Activated CD8-positive, alpha-beta memory T cell treated with anti-CD3 and anti-CD28 coated beads, Interleukin-2, amount 50 U/mL, for 24 hours (primary cell): Measurements from ENCODE around the gene RAD23A.

Experiments used
- DNase-seq: peaks from one replicate; pipeline ENCODE4 v3.0.0-alpha.2; 2020; ENCODE audit errors: extremely low read depth

RAD23A gene

DNA sequence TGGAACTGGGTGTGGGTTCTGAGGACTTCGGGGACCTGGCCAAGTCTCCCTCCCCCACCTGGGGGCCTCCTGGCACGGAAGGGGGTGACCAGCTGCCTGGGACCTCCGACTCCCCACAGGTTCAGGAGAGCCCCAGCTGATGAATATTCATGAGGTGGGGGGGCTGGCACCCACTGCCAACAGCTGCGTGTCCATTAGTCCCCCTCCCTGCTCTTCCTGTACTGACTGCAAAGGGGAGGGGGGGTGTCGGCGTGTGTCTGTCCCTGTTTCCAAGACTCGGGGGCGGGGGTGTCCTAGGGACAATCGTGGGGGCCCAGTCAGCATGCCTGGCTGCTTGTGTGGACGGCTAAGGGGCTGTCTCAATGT is 39.0 kb downstream of the RAD23A start:
- DNase-seq: no peak

DNA sequence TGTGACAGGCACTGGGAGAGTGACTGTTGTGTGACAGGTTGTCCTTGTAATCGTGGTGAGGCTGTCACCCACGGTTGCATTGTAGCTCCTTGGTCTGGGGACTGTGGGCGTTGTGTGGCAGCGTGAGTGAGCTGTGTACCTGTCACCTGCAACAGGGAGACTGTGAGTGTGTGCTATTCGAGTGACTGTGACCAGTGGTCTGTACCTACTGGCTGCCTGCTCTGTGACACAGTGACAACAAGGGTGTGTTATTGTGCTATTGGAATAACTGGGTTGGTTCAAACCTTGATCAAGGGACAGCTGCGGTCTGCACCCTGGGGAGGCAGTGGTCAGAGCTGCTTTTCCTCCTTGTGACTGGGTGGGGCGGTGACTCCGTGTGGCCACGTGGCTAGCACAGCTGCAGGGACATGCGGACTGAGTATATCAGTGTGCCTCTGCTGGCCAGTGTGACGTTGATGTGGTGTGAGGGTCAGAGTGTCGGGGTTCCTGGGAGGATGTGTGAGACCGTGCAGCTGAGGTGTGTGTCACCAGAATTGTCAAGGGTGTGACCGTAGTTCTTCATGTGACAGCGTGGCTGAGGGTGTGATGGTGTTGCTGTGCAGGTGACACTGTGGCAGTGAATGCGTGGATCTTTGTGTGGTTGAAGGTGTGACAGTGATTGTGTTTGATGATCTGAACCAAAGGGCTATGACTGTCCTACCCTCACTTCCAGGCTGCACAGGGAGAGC is 39.6 kb downstream of the RAD23A start:
- no peak for DNase-seq

DNA sequence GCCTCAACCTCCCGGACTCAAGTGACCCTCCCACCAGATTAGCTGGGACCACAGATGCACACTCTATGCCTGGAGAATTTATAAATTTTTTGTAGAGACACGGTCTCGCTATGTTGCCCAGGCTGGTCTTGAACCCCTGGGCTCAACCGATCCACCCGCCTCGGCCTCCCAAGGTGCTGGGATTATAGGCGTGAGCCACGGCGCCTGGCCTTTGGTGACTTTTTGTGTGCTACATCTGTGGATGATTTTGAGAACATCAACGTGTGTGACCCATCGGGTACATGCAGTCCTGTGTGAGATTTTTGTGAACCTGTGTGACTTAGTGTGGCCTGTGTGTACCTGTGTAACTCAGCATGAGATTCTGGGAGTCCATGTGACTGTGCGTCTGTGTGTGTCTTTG is 41.1 kb downstream of the RAD23A start:
- no peak for DNase-seq

DNA sequence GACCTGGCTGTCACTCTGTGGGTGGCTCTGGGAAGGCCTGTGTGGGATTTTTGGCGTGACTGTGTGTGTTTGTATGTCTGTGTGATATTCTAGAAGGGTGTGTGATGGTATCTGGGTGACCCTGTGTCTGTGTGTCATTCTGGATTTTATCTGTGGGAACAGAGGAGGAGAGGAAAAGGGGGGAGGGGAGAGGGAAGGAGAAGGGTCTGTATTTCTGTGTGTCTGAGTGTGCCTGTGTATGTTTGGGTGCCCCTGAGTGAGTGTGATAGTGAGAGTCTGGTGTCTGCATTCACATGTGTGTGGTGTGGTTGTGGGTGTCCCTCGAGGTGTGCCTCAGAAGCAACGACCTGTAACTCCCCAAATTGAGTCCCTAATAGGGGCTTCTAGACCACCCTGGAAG is 41.5 kb downstream of the RAD23A start:
- DNase-seq: no peak

DNA sequence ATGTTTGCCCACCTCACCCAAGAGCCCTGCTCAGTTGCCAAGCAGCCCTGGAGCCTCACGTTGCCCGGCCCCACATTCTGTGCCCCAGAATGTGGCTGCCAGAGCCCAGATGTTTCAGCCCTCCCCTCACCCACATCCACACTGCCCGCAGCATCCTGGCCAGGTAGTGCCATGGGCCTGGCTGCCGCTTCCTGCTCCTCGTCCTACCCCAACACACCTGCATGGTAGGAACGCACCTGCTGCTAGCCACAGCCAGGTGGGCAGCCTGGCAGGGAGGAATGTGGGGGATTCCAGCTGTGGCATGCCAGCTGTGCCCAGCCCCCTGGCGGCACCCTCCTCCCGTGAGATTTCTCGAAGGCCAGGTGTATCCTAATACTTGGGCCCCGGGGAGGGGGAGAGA is 42.1 kb downstream of the RAD23A start:
- DNase-seq: no peak

DNA sequence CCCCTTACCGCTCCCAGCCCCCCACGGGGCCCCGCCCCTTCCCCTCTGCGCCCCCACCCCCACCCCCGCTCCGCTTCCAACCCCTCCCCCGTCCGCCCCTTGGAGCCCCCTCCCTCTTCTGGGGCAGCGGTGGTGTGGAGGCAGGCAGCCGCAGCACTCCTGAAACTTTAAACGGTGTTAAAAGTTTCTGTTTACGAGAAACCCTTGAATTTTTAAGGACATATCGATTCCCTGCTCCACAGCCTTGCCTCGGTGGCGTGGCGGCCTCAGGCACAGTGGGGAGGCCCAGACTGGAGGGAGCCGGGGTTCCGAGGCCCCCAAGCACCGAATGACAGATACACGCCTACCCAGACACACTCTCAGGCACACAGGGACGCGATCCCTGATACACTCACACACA is 44.8 kb downstream of the RAD23A start:
- DNase-seq: no peak

DNA sequence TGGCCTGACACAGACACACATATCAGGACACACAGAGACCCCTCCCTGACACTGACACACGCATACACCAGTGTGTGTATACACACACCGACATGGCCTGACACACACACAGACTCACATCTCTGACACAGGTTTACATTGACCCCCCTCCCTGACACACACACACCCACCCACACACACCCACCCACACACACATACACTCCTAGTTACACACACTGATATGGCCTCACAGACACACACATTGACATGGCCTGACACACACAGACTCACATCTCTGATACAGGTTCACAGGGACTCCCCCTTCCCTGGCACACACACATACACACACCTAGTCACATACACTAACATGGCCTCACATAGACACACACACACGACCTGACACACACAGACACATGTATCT is 45.2 kb downstream of the RAD23A start:
- no peak for DNase-seq

DNA sequence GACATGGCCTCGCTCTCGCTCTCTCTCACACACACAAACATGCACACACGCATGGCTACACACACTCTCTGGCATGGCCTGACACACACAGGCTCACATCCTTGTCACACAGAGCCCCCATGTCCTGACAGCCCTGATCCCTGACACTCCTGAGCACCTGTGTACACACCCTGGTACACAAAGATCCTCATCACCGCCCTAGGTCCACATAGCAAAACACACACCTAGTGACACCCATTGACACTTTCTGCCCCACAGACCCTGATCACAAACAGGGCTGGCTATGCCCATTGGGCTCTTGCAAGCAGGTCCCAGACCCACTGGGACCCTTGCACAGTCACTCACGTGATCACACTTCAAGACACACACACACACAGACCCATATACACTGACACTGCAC is 45.6 kb downstream of the RAD23A start:
- DNase-seq: no peak

DNA sequence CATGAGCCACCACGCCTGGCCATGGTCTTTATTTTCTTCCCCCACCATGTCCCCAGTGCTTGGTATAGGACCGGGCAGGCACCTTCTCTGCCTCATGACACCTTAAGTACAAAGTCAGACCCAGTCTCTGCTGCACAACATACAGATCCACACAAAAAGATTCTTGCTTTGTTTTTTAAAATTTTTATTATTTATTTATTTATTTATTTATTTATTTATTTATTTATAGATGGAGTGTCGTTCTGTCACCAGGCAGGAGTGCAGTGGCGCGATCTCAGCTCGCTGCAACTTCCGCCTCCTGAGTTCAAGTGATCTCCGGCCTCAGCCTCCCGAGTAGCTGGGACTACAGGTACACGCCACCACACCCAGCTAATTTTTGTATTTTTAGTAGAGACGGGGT is 47.1 kb downstream of the RAD23A start:
- DNase-seq: no peak

DNA sequence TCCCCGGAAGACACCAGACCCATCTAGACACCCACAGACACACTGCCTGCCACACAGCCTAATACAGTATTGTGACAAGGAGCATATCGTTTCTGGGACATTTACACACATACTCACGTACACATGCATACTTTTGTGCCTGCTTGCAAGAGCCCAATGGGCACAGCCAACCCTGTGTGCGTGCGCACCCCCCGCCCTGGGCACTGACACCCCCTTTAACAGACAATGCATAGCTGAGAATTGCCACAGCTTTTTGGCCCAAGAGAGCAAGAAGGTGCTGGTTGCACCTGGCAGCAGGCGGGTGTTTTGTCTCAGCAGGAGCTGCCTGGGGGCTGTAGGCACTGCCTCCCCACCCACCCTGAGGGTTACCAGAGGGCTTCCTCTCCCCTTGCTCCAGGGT is 47.9 kb downstream of the RAD23A start:
- DNase-seq: no peak

DNA sequence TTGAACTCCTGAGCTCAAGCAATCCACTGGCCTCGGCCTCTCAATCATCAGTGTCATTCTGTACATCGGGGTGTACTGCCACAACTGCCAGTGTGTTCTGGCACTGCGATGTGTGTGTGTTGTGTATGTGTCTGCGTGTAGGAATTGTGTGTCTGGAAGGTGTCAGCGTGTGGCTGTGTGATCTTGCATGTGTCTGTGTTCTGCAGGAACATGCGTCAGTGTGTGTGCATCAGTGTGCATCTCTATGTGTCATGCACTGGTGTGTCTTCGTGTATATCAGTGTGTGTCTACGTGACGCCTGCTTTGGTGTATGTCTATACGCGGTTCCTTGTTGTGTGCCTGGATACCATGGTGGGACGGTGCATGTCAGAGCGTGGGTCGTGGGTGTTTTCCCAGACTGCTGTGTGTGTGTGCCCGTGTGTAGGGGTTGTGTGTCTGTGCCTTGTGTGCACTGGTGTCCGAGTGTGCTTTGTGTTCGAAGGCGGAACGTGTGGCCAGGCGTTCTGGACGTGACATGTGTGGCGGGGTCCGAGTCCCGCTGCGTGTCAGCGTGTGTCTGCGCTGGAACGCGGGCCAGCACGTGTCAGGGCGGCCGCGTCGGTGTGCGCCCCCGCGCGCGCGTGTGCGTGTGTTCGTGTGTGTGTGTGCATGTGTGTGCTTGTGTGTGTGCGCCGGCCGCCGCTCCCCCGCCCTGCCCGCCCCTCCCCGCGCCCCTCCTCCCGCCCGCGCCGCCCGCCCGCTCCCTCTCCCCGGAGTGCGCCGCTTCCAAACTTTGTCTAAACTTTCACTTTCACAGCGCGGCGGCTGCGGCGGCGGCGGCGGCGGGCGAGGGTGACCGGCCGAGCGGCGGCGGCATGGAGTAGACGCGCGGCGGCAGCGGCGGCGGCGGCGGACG is 49.3 kb downstream of the RAD23A start, which contains the start of gene NFIX:
NFIX (plus strand) TSS at position 775 of the 895 bp plus-strand sequence. CDS start 363 bp downstream, outside the sequence.
- DNase-seq: no peak

DNA sequence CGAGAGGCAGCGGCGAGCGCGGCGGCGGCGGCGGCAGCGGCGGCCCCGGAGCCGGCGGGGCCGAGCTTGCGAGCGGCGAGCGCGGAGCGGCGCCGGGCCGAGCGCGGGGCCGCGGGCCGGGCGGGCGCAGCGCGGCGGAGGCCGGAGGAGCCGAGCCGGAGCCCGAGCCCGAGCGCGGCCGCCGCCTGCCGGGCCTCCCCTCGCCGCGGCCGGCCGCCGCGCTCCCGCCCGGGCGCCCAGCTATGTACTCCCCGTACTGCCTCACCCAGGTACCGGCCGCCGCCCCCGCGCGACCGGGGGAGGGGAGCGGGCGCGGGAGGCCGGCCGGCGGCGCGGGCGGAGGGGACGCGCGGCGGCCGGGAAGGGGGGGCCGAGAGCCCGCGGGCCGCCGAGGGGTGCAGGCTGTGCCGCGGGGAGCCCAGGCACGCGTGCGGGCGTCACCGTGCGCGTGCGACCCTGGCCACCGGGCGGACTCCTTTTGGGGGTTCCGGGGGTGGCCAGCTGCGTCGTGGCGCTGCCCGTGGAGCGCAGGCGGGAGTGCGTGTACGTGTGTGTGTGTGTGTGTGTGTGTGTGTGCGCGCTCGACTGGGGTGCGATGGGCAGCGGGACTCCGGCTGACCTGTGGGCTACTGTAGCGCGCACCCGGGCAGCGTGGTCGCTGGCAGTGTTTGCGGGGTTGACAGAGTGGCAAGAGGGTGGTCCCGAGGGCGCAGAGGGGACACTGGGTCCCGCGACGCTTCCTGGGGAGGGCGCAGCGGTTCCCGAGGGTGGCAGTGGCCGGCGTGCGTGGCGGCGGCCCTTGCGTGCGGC is 50.1 kb downstream of the RAD23A start:
- DNase-seq: no peak

DNA sequence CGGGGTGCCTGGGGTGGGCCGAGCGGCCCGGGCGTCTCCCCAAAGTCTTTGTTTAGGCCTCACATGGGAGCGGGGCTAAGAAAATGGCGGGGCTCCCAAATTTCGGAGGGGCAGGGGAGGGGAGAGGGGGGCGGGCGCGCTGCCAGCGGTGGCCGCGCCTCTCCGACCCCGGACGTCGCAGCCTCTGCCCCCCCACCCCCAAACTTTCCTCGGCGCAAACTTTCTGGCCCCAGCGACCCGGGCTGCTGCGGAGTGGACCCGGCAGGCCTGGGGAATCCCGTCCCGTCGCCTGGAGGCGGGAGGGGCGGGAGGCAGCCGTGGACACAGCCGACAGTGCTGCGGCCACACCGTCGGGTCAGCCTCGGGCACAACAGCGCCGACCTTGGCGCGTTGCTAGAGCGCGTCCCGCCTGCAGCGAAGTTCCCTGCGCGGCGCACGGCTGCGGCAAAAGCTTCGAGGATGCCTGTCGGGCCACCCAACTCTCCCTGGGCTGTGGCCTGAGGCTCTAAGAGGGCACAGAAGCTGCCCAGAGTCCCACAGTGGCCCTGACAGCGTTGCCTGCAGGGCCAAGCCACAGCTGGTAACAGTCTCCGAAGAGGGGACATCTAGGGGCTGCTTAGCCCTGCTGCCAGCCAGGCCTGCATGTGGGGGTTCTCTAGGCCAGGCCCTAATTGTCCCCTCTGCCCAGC is 50.9 kb downstream of the RAD23A start:
- DNase-seq: no peak

DNA sequence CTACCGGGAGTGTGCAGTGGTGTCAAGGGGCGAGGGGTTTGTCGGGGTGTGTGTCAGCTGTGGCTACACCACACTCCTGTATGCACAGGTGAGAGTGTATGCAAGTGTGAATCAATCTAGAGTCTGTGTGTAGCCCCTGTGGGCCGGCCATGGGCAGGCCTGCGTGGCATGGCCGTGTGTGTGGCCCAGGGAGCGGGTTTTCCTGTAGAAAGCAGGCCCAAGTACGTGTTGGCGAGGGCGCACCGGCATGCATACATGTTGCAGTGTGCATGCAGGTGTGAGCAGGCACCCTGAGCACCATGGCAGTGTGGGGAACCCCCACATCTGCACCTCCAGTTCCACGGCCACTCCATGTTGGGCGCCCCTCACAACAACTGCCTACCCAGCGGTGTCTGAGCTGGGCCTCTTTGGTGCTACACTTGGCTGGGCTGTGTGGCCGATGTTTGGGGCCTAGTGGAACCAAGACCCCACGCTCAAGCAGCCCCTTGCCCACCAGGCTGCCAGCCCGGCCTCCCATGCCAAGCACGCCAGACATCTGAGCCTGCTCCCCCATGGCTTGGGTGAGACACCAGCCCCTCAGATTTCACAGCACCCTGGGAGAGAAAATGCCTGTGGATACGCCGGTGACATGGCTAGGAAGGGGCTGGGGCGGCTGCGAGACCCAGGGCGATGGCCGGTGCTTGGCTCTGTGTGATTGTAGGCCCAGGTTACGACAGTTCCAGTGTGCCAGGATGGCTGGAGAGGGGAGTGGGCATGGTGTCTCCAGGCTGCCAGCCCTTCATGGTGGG is 51.7 kb downstream of the RAD23A start:
- no peak for DNase-seq

DNA sequence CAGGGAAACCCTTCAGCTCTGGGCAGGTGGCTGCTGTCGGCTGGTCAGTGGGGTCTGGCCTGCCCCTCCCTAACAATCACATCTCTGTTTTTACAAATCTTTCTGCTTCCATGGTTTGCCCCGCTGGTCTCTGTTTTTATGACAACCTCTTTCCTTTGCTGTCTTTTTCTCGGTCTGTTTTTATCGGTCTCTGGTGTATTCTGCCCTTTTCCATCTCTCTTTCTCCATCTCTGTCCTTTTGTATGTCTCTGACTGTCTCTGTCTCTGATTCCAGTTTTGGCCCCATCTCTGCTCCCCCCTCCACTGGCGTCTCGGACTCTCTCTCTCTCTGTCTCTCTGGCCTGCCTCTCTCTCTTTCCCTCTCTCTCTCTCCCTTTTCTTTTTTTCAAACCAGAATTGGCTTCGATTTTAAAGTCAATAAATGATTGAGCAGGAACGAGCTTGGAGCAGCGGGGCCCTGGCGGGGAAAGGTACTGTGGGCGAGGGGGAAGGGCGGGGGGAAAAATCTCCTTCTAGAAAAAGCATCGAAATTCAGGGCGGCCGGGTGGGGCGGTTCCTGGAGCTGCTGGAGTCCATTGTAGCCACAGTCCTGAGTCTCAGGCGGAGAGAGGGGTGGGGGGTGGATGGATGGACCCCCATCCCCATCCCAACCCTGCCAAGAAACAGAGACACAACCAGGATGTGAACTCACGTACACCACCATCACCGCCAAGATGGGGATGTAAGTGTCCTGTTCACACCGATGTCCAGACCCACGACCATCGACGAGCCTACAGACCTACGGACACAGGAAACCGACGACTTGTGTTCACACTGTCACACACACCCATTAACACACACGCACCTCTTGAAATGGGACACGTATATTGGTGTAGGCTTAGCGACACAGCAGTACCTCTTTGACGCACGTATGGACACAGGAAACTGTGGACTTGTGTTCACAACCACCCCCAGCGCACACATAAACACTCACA is 52.6 kb downstream of the RAD23A start:
- no peak for DNase-seq

DNA sequence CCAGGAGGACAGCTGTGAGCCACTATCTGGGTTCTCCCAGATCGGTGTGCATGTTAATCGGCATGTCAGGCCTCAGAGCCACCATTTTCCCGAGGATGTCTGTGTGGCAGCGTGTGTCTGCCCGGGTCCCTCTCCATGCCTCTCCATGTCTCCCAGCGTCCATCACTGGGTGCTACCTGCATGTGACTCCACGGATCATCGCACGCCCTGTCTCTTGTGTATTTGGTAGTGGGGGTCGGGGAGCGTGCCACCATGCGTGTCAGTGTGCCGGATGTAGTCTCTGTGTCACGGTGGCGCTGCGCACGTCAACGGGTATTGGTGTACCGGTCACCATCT is 55.5 kb downstream of the RAD23A start:
- no peak for DNase-seq

DNA sequence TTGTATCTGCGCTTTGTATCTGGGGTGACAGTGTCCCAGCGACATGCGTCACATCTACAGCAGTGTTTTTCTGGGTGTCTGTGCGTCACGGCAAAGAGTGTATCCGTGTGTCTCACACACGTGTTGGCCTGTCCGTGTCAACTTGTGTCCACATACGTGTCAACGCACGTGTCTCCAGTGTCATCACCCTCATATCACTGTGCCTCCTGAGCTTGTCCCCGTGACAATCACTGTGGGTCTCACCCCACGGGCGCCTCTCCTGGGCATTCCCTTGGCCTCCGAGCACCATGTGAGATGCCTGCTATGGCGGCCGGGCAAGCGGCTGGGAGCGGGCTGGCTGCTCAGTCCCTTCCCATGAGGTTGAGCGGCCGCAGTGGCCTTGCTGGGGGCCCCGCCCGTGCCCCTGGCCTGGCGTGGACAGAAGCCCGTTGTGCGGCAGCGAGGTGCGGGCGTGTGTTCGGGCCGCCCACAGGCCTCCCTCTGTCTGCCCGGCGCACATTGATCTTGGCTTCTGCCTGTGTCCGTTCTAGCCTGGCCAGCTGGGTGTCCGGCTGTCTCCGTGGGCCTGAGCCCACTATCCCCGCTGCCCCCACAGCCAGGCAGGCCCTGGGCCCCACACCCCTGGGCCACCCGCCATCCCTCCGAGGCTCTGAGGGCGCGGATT is 56.0 kb downstream of the RAD23A start:
- no peak for DNase-seq

DNA sequence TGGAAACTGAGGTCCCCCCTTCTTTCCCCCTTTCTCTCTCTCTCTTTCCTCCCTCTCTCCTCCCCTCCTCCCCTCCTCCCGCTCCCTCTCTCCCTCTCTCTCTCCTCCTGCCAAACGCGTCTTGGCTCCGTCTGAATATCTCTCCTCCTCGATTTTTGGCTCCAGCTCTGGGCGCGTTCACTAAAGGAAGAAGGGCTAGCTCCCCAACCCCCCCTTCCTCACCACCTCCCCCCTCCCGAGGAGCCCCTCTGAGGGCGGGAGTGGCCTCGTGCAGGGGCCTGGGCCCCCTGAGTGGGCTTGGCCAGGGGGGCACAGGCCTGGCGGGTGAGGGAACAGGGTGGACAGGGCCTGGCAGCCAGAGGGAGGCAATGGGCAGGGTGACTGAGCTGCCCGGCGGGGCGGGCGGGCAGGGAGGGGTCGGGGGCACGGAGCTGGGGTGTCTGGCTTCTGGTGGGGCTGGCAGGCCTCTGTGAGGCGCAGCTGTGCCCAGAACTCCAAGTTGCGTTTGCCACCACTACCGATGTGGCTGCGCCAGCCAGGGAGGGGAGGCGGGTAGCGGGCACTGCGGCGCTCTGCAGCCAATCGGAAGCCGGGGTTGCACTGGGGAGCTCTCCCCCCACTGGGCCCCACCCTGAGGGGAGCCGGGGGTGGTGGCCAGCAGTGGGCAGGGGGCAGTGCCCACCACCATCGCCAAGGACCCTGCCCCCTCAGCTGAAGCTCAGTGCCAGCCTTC is 56.7 kb downstream of the RAD23A start:
- no peak for DNase-seq

DNA sequence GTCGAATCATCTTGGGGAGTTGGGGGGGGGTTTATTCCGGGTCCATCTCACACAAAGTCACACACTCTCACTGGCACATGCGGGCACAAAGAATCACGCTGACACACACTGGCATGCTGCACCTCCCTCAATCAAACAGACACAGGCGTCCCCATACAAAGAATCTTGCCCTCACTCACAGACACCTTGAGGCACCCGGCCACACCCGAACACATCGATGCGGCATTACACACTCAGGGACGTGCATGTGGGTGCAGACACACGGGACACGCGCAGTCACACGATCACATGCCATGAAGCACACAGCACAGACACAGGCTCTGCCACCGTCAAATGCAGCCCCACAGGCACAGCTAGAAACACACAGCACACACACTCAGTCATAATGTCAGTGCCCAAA is 57.4 kb downstream of the RAD23A start:
- DNase-seq: no peak
